HG03469 (cell line): ENCODE measurements around the gene FCHSD2.
"Not testable (repeated sequence)": the region's sequence is repeated elsewhere in the genome, so short reads cannot be mapped to it uniquely, and the experiment has no call there.

Source experiments
- ATAC-seq: cut with Tn5 transposase; IDR thresholded peaks from one replicate; pipeline ENCODE4 v1.9.1; 2021; ENCODE audit warnings: mild to moderate bottlenecking, moderate library complexity, moderate number of reproducible peaks; ENCODE audit not compliant: unreplicated experiment

The FCHSD2 gene

DNA sequence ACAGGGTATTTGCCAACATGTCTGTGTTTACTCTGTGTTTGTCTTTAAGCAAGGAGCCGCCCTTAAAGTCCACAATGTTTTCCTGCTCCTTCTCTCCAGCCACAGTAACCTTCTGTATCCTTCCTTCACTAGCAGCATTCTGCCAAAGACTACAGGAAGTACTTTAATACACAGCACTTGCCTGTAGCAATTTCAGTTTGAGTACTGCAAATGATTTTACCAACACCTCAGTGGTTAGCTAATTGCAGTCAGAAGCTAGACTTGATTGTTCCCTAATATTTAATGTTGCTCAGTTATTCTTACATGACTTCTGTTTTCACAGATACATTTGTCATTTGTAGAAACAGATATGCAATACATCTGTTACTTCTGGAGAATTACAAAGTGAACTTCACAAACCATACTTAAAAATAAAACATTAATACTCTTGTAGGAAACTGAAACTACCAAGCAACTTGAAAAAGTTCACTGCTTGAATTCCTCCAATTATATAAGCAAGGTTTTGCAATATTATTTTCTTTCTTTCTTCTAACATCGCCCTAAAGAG is 69.1 kb downstream of the FCHSD2 start:
- ATAC-seq, result peak; percentile 42

DNA sequence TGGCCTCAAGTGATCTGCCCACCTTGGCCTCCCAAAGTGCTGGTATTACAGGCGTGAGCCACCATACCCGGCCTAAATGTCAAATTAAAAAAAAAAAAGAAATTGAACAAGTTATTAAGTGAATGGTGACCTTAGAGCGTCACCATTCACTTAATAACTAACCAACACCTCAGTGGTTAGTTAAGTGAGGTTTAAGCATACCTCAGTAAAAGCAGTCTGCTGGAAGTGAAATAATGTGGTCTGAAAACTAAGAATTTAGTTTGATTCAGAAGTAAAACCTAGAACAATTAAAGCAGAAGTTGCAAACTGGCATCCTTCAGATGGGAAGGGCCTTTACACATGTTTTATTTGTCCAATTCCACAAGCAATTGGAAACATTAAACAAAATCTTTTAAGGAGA is 71.5 kb downstream of the FCHSD2 start:
- ATAC-seq, result no peak

DNA sequence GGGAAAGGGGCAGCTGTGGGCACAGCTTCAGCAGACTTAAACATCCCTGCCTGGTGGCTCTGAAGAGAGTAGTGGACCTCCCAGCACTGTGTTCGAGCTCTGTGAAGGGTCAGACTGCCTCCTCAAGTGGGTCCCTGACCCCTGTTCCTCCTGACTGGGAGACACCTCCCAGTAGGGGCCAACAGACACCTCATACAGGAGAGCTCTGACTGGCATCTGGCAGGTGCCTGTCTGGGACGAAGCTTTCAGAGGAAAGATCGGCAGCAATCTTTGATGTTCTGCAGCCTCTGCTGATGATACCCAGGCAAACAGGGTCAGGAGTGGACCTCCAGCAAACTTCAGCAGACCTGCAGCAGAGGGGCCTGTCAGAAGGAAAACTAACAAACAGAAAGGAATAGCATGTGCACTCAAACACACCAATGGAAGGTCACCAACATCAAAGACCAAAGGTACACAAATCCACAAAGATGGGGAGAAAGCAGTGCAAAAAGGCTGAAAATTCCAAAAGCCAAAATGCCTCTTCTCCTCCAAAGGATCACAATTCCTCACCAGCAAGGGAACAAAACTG is 80.2 kb downstream of the FCHSD2 start:
- ATAC-seq, result not testable (repeated sequence)

DNA sequence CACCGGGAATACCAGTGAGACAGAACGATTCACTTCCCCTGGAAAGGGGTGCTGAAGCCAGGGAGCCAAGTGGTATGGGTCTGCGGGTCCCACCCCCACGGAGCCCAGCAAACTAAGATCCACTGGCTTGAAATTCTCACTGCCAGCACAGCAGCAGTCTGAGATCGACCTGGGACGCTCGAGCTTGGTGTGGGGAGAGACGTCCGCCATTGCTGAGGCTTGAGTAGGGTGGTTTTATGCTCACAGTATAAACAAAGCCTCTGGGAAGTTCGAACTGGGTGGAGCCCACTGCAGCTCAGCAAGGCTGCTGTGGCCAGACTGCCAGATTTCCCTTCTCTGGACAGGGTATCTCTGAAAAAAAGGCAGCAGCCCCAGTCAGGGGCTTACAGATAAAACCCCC is 80.7 kb downstream of the FCHSD2 start:
- not testable (repeated sequence) for ATAC-seq

DNA sequence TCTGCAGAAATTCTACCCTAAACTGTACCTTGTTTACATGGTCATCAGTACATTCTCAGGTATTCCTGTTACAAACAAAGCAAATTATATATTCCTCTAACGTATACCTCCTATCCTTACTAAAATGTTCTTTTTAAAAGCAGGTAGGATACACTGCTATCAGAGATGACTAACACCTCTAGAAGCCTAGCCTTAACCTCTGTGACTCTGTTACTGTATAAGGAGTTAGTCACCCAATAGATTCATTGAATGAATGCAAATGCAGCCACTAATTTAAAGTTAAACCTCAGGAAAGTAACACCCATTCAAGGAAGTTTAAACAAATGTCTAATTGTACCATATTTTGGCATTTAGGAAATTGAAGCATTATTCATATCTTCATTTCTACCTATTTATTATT is 82.2 kb downstream of the FCHSD2 start:
- ATAC-seq, result no peak

DNA sequence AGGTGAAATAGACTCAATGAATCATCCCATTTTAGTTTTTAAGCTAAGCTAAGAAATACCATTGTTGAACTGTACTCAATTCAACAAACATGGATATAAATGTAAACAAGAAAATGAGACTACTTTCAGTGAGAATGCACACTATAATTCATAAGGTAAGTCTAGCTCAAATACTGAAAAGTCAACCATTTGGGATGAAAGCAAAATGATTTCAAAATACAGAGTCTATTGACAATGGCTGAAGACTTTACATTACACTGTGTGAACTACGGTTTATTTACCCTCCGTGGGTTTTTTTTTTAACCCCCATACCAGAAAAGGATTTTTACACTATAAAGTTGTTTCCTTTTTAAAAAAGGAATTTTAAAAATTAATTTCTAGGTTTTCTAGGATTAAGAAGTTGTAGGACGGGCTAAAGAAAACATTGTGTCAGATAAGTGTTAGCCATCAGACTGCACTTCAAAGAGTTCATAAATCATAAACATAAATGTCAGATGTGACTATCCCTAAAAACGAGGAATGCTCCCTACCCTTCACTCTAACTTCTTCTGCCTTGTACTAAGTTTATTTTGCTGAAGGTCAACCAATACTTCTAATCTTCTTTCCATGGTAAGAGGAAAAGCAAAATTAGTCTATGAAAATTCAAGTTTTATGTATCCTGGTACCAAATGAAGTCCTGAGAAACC is 83.0 kb downstream of the FCHSD2 start:
- no peak for ATAC-seq

DNA sequence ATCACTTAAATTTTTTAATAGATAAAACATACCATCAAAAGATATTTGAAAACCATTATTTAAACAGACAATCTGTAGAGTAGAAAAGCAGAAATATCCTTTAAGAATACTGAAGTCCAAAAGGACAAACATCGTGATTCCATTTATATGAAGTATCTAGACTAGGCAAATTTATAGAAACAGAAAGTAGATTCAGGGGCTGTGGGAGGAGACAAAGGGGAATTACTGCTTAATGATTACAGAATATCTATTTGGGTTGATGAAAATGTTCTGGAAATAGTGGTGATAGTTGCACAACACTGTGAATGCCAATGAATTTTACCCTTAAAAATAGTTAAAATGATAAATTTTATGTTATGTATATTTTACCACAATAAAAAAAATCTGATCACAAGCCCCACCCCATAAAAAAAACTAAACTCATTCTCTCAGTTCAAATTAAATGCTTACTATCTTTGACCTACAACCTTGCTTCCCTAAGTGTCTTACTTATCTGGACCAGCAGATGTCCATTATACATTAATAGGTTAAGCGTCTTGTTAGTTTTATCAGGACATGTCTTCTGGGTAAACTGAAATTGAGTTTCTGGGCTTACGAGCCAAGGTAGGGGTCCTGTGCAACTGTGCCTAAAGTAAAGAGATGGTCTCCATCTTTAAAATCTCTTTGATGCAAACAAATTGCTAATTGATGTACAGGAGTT is 86.3 kb downstream of the FCHSD2 start:
- no peak for ATAC-seq

DNA sequence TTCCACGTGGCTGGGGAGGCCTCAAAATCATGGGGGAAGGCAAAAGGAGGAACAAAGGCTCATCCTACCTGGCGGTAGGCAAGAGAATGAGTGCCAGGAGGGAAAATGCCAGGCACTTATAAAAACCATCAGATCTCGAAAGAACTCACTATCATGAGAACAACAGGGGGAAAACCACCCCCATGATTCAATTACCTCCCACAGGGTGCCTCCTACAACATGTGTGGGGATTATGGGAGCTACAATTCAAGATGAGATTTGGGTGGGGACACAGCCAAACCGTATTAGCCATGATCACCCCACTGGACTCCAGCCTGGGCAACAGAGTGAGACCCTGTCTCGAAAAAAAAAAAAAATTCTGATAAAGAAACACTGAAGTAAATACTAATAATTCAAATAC is 87.1 kb downstream of the FCHSD2 start:
- ATAC-seq, result no peak

DNA sequence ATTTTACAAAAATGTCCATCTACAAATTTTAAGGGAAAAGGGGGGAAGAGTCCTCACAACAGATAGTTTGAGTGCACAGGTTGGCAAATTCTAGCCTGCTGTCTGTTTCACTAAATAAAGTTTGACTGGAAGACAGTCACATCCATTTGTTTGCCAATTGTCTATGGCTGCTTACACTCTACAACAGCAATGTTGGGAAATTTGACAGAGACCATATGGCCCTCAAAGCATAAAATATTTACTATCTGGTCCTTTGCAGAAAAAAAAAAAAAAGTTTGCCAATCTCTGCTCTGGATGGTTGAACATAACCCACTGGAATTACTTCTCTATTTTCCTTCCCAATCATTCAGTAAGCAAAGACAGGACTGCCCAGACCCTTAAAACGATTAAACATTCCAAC is 88.2 kb downstream of the FCHSD2 start:
- ATAC-seq, result no peak

DNA sequence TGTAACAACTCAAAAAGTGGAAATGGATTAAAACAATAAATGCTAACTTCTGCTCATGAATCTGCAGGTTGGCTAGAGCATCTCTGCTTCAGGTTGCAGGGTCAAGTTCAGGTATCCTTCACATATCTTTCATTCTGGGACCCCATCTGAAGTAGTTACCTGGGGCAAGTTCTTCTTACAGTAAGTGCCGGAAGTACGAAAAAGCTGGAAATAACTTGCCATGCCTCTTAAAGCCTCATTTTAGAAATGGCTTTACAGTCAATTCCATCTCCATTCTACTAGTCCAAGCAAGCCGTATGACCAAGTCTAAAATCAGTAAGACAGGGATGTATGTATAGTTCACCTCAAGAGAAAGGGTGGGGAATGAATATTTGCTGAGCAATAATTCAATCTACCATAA is 93.7 kb downstream of the FCHSD2 start:
- no peak for ATAC-seq

DNA sequence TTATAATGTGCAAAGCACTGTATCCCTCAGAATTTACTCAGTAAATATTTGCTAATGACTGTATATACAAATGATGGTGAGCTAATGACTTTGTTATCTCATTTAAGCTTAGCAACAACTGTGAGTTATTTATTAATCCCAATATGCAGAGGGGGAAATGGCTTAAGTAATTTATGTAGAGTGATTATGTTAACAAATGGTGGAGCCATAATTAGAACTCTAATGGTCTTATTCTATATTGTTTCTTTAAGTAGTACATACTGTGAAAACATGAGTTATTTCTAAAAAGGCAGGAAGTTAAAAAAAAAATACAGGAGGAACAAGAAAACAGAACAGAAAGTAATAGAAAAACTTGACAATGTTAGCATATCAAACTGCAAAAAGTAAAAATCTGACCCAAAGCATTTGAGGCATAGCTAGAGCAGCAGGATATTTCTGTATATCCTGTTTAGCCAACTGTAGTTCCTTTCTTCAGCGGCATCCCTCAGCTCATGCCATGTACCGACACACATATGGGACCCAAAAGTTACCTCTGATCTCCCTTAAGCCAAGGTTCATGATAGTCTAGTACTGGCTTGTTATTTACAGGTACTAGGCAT is 94.2 kb downstream of the FCHSD2 start:
- peak; percentile 67 for ATAC-seq

DNA sequence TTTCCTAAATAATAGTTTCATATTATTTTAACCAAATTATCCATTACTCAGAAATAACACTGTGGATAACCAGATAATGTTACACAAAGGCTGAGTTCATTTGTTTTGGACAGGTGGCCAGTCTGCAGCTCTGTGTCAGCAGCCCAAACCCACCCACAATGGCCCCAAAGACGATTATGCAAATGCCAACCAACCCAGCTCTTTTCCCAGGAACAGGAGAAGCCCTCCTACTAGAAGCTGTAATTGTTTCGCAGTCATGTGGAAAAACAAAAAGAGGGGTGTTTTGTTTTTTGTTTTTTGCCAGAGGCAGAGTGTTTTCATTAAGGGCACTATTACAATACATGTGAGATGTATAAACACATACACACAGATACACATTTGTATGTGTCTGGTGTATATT is 102.1 kb downstream of the FCHSD2 start:
- no peak for ATAC-seq

DNA sequence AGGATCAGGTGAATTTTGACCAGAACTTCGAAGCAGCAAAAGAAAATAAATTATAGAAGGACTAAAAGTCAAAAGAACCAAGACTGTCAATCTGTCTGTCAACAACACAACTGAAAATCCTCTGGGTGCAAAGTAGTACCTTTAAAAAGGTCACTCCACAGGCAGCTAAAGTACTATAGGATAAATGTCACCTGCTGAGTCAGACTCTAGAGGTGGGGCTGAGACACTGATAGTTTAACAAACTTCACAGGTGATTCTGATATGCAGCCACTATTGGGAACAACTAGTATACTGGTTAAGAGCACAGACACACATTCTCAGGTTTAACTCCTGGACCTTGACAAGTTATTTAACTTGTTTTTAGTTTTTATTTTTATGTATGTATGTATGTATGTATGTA is 107.3 kb downstream of the FCHSD2 start:
- ATAC-seq, result no peak

DNA sequence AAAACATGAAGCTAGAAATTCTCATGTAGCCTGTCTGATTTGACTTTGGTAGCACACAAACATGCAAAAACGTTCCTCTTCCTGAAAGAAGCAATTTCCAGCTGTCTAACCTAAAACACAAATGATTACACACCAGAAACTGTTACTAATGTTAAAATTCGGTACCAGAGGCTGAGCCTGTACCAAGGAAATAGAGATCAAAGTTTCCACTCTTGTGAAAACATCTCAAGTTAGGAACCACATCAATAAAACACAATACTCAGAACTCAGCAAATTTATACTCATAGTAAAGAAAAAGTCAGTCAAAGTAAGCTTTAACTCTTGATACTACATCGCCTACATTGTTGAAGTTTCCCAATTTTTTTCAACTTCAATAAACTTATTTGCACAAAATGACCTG is 107.8 kb downstream of the FCHSD2 start:
- no peak for ATAC-seq

DNA sequence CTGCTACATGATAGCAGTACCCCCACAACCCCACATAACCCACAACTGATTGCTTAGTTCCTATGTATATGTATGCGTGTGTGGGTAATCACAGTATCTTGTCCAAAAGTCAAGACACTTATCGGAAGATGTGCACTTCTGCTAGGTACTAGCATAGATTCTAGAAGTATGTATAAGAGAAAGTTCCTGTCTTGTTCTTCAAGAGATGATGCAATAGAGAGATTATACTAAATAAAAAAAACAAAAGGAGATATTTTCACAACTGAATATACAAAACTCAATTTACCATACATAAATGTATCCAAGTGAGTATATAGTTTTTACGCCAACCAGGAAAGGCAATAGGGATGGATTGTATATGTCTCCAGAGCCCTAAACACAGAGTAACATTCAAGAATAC is 112.0 kb downstream of the FCHSD2 start:
- no peak for ATAC-seq

DNA sequence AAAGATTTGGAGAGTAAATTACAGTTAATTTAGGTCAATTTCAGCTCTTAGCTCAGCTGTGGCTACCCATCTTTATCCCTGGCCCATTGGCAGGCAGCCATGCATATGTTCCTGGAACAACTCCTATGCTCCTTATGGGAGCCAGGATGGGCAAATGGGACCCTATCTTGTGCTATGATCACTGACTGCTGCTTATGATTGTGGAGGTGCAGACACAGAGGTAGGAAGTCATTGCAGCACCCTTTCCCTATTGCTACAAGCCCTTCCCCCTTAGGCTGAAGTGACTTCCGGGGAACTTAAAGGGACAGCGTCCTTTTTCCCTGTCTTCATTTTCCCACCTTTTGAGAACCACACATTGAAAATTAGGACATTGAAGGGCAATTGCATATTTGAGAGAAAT is 112.7 kb downstream of the FCHSD2 start:
- no peak for ATAC-seq

DNA sequence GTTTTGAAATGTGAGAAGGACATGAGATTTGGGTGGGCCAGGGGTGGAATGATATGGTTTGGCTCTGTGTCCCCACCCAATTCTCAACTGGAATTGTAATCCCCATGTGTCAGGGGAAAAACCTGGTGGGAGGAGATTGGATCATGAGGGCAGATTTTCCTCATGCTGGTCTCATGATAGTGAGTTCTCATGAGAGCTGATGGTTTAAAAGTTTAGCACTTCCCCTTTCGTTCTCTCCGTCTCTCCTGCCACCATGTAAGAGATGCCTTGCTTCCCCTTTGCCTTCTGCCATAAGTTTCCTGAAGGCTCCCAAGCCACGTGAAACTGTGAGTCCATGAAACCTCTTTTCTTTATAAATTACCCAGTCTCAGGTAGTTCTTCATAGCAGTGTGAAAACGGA is 113.5 kb downstream of the FCHSD2 start:
- no peak for ATAC-seq

DNA sequence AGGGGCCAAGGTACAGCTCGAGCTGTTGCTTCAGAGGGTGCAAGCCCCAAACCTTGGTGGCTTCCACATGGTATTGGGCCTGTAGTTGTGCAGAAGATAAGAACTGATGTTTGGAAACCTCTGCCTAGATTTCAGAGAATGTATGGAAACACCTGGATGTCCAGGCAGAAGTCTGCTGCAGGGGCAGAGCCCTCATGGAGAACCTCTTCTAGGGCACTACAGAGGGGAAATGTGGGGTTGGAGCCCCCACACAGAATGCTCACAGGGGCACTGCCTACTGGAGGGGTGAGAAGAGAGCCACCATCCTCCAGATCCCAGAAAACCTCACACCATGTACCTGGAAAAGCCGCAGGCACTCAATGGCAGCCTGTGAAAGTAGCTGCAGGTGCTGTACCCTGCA is 114.3 kb downstream of the FCHSD2 start:
- not testable (repeated sequence) for ATAC-seq

DNA sequence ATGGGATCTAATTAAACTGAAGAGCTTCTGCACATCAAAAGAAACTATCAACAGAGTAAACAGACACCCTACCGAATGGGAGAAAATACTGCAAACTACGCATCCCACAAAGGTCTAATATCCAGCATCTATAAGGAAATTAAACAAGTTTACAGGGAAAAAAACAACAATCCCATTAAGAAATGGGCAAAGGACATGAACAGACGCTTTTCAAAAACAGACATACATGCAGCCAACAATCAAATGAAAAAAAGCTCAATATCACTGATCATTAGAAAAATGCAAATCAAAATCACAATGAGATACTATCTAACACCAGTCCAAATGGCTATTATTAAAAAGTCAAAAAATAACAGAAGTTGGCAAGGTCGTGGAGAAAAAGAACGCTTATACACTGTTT is 117.5 kb downstream of the FCHSD2 start:
- ATAC-seq, result no peak

DNA sequence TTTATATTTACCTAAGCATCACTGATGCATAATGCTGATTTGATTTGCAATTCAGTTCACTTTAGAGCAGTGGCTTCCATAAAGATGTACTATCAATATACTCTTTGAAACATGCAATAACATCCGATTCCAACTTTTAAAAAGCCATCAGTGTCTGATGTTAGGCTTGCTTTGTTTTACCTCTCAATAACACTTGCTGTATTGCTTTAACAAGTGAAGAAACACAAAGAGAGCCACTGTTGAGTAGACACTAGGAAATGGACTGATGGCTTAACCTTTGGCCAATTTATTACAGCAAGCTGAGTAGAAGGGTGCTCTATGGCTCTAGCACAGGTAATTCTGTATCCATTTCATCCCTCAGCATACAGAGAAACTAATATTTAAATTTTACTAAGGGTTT is 122.1 kb downstream of the FCHSD2 start:
- no peak for ATAC-seq

DNA sequence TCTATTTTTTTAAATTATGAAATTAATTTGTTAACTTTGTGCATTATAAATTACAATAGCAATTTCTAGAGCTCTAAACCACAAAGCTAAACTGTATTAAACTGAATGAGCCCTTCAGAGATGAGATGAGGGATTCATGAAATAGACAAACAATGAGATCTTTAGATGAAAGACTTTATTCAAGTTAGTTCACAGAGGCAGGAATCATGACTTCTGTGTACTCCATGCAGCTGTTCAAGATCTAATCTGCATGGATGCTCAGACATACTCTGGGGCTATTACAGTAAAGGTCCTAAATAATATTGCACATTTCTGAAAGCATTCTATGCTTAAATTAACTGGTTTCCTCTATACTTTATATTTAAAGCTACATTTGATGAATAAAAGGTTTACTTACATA is 122.7 kb downstream of the FCHSD2 start:
- ATAC-seq, result no peak

DNA sequence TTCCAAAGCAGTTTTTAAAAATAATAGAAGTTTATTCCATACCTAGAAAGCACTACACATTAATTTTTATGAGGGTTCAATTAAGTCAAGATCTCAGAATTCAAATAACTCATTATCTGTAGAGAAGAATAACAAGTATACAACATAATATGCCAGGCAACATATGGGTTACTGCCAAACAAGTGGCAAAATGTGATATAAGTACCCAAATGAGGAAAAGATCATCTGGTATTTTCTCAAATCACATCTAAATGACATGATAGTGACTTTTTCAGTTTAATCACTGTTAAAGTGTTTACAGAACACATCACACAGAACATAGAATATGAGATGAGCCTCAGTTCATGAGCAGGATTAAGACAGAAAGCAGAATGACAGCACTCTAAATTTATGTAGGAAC is 123.3 kb downstream of the FCHSD2 start:
- ATAC-seq, result no peak
